Motor neuron (in vitro differentiated cells): Measurements from ENCODE around the gene BCR. TPM values are rescaled to one million over a fixed set of nuclear protein-coding genes. Genes with fewer than 3 reads are reported as not detected.

Experiments used
- ATAC-seq, 8 experiments: fragments of 200-7000 bp; cut with Tn5 transposase; replicated peaks in 6 of 8; 2 replicates each; pipeline ENCODE4 v1.8.0; 2021; ENCODE audit warnings: mild to moderate bottlenecking in 8 of 8, moderate library complexity in 8 of 8
- H3K27ac ChIP-seq, 2 donors: fragments of 250-450 bp; sonication (Bioruptor Pico); 2 replicates each; pipeline ENCODE4 v1.9.0; 2021; ENCODE audit warnings: antibody characterized with exemption in 2 of 2, mild to moderate bottlenecking in 2 of 2, moderate library complexity in 1 of 2
- H3K4me1 ChIP-seq, 2 donors: fragments of 250-450 bp; sonication (Bioruptor Pico); replicated peaks in 1 of 2; 2 replicates each; pipeline ENCODE4 v1.6.1; 2021; ENCODE audit warnings: antibody characterized with exemption in 2 of 2, mild to moderate bottlenecking in 2 of 2, moderate library complexity in 1 of 2
- H3K4me3 ChIP-seq, 5 donors: fragments of 250-450 bp; sonication (Bioruptor Pico); 2 replicates each; pipeline ENCODE4 v1.9.0; 2021; ENCODE audit warnings: antibody characterized with exemption in 5 of 5, mild to moderate bottlenecking in 5 of 5, moderate library complexity in 4 of 5
- WGBS, 10 experiments: fragments of 450-650 bp; shearing (Covaris generic); methylation state at CpG; one replicate each; pipeline ENCODE4 v1.0.0; 2022; 5-methylcytosine and 5-hydroxymethylcytosine counted together
- in situ Hi-C, 9 experiments: fragments of 400-800 bp; cut with MboI; loops; one replicate each; pipeline ENCODE4 v1.15.0; 2021; ENCODE audit warnings: low sequenced_read_pairs in 9 of 9, low pct_unique_long_range_greater_than_20kb in 2 of 9; ENCODE audit not compliant: unreplicated experiment in 9 of 9
- total RNA-seq, 8 experiments: library from RNA; unstranded; fragments of 300-600 nt; gene quantifications; 2 replicates each; pipeline versions ENCODE4 v1.2.3 to v1.2.4, GENCODE V29; 2022

The BCR gene
- total RNA-seq, 8 experiments from 2014 or later: 20.7 to 41.5 (median 28.6) TPM

DNA sequence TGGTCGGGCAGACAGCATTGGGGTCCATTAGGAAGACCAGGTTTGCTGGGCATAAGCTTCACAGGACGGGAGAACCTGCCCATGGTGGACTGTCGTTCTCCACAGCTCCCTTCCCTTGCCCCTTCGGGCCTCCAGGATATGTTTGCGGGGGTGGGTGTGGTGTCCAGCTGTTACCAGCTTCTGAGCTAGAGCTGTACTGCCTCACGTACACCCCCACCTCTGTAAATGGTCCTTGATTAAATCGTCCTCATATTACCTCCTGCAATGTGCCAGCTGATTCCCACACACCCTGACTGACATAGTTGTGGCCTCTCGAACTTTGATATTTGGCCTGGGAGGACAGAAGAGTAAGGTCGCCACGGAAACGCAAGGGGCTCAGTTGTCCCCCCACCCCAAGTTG is 16.2 kb upstream of the BCR start:
- Histone ChIP-seq H3K4me3 (no peak overlapping the region), H3K4me1 (peaks cover 22 to 38% of the 10 kb centered on the region in 2 donors), H3K27ac (peak overlapping the region; percentile 33 to 55)
- in situ Hi-C loops: loop anchor here in 1 of 9 experiments (25.0 kb wide), 1 partner anchor 223 kb away; no protein-coding TSS in a partner anchor
- 32 to 87% (median 66%) methylated on average over 2 to 7 of the region's 11 CpGs; no CpG with 5 or more reads in 4 of the 10 experiments for WGBS, 10 experiments
- peak in 3 of 8 experiments; percentile 26 to 52 (median 29) for ATAC-seq

- Histone ChIP-seq H3K27ac (peak overlapping the region in 1 of 2 donors; percentile 84), H3K4me1 (peaks cover 25 to 44% of the 10 kb centered on the region in 2 donors), H3K4me3 (no peak overlapping the region)
- ATAC-seq: no peak
- in situ Hi-C loops: loop anchor here in 1 of 9 experiments (25.0 kb wide), 1 partner anchor 221 kb away; no protein-coding TSS in a partner anchor
- WGBS, 10 experiments: 17 to 100% (median 81%) methylated on average over 1 to 5 of the region's 6 CpGs; no CpG with 5 or more reads in 4 of the 10 experiments
These were observed 14.1 kb upstream of the BCR start for GRCh38 chr22:23166042-23166831.

DNA sequence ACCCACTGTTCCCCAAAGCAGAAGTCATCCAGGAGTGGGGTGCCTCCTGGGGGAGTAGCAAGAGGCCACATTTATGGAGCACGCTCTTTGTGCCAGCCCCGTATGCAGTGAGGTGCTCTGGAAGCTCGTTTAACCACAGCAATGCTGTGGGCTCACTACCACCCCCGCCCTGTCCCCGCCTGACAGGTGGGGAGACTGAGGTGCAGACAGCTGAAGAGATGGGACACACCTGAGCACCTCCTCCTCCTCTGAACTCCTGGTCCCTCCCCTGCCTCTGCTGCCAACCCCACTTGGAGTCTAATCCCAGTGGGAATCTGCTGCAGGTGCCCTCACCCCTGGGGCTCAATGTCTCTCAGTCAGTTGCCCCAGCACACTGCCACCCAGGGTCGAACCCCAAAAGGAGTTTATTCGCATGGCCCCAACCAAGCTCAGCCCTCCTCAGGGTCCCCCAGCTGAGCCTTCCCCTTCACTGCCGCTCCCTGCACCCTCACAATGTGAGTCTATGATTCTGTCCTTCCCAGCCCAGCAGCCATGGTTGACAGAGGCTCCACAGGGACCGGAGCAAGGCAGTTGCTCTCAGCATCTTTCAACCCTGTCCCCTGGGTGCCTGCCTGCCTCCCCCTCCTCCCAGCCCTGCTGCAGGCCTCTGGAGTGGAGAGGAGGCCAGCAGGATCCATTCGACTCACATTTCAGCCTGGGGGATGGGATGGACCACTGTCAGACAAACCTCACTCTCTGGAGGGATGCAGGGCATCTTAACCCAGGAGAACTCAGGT is 13.3 kb upstream of the BCR start:
- WGBS, 10 experiments: 40 to 100% (median 57%) methylated on average over 1 to 6 of the region's 10 CpGs; no CpG with 5 or more reads in 5 of the 10 experiments
- ATAC-seq: peak in 5 of 8 experiments; percentile 83 to 97 (median 92)
- Histone ChIP-seq H3K27ac (peak overlapping the region; percentile 59 to 84), H3K4me3 (no peak overlapping the region), H3K4me1 (peaks cover 25 to 44% of the 10 kb centered on the region in 2 donors)
- in situ Hi-C loops: loop anchor here in 1 of 9 experiments (25.0 kb wide), 1 partner anchor 220 kb away; no protein-coding TSS in a partner anchor

DNA sequence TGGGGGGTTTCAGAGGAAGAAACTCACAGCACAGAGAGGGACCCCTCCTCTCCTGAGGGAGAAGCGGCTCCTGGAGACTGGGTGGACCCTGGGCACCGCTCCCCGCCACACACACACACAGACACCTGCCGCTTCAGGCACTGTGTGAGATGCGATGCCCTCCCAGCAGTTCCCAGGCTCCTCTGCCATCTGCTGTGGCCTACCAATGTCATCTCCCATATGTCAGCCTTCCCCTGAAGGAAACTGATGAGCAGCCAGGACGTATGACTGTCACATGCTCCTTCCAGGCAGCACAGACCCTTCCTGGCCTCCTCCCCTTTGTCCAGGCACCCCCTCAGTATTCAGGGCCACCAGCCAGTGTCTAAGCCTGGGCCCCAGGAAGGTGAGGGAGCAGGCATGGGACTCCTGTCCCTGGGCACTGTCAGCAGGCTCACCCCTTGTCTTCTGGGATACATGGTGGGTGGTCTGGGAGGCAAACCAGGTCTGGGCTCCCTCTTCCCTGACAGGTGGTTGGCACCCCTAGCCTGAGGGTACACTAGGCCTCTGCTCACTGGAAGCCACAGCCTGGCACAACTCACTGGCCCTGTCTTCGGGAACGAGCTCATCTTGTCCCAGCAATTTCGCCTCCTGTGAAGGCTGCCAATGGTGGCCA is 11.8 kb upstream of the BCR start:
- Histone ChIP-seq H3K4me3 (no peak overlapping the region), H3K4me1 (peaks cover 25 to 44% of the 10 kb centered on the region in 2 donors), H3K27ac (peak overlapping the region; percentile 12 to 57)
- ATAC-seq: peak in 5 of 8 experiments; percentile 6 to 46 (median 36)
- in situ Hi-C loops: loop anchor here in 1 of 9 experiments (25.0 kb wide), 1 partner anchor 219 kb away; no protein-coding TSS in a partner anchor
- WGBS, 10 experiments: 63 to 100% (median 90%) methylated on average over 2 to 3 of the region's 9 CpGs; no CpG with 5 or more reads in 7 of the 10 experiments

- Histone ChIP-seq H3K4me1 (peaks cover 25 to 42% of the 10 kb centered on the region in 2 donors), H3K4me3 (no peak overlapping the region), H3K27ac (peak overlapping the region; percentile 12 to 57)
- in situ Hi-C loops: loop anchor here in 1 of 9 experiments (25.0 kb wide), 1 partner anchor 218 kb away; no protein-coding TSS in a partner anchor
- 20 to 75% (median 67%) methylated on average over 1 to 2 of the region's 4 CpGs; no CpG with 5 or more reads in 7 of the 10 experiments for WGBS, 10 experiments
- peak in 1 of 8 experiments; percentile 11 for ATAC-seq
These were observed 11.3 kb upstream of the BCR start for GRCh38 chr22:23169043-23169406.

DNA sequence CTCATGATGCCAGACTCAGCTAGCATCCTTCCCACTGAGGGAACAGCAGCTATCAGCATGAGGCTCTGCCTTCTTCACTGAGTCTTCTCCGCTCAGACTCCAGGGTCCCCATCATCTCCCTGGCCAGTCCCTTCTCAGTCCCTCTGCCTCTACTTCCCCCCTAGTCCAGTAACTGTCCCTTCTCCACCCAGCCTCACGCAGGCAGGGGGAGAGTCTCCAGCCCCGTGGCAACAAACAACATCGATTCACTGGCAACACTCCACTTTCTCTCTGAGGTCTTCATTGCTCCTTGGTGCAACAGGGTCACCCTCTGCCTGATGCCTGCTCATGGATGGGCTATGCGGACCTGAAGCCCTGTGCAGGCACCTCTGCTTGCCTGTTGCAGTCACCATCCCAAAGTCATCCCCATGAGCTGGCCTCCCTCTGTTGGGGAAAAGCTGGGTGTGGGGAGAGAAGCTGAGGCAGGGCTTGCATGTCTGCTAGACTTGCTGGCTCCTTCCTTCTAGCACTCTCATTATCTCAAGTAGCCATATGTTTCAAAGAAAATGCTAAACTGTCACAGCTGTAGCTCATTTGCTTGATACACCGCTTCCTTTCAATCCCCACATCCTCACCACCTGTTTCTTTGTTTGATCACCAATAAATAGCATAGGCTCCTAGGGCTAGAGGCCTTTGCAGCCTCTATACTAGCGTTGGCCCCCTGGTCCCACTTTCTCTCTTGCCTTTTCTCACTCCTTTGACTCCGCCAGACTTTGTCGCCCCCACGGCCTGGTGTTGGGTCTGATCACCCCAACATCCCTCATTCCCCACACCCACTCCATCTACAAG is 4.3 kb upstream of the BCR start:
- Histone ChIP-seq H3K4me3 (no peak overlapping the region), H3K4me1 (peaks cover 17 to 23% of the 10 kb centered on the region in 2 donors), H3K27ac (peak overlapping the region in 1 of 2 donors; percentile 45)
- in situ Hi-C loops: loop anchor here (5.0 to 25.0 kb wide), 4 partner anchors 99 to 111 kb away; no protein-coding TSS in a partner anchor
- 43 to 100% (median 87%) methylated on average over 1 to 7 of the region's 10 CpGs for WGBS, 10 experiments
- no peak for ATAC-seq

GRCh38 chr22:23176645-23177027 is 3.7 kb upstream of the BCR start:
- WGBS, 10 experiments: 56 to 100% (median 80%) methylated on average over 1 to 7 of the region's 9 CpGs; no CpG with 5 or more reads in 5 of the 10 experiments
- no peak overlapping the region for H3K4me3 ChIP-seq
- peaks cover 17 to 23% of the 10 kb centered on the region in 2 donors for H3K4me1 ChIP-seq
- peak overlapping the region in 1 of 2 donors; percentile 45 for H3K27ac ChIP-seq
- in situ Hi-C loops: loop anchor here (5.0 to 25.0 kb wide), 4 partner anchors 98 to 111 kb away; no protein-coding TSS in a partner anchor
- ATAC-seq: no peak

- peak overlapping the region in 1 of 2 donors; percentile 32 for H3K27ac ChIP-seq
- 88 to 100% (median 100%) methylated on average over 1 to 2 of the region's 4 CpGs; no CpG with 5 or more reads in 7 of the 10 experiments for WGBS, 10 experiments
- ATAC-seq: no peak
- in situ Hi-C loops: loop anchor here (5.0 to 25.0 kb wide), 4 partner anchors 98 to 110 kb away; no protein-coding TSS in a partner anchor
- H3K4me1 ChIP-seq: peaks cover 17 to 23% of the 10 kb centered on the region in 2 donors
- no peak overlapping the region for H3K4me3 ChIP-seq
These were observed 3.1 kb upstream of the BCR start for GRCh38 chr22:23177197-23177596.

GRCh38 chr22:23178512-23179254 is 1.6 kb upstream of the BCR start:
- in situ Hi-C loops: loop anchor here (5.0 to 25.0 kb wide), 4 partner anchors 96 to 109 kb away; no protein-coding TSS in a partner anchor
- Histone ChIP-seq H3K4me3 (no peak overlapping the region), H3K27ac (peak overlapping the region in 1 of 2 donors; percentile 86), H3K4me1 (peaks cover 22 to 25% of the 10 kb centered on the region in 2 donors)
- WGBS, 10 experiments: 0 to 83% (median 20%) methylated on average over 1 to 7 of the region's 9 CpGs
- ATAC-seq: peak; percentile 16 to 52 (median 42)

GRCh38 chr22:23179381-23180299 is 669 bp upstream of the BCR start:
- 13 to 80% (median 40%) methylated on average over 1 to 16 of the region's 25 CpGs; no CpG with 5 or more reads in 5 of the 10 experiments for WGBS, 10 experiments
- peak overlapping the region; percentile 86 to 92 for H3K27ac ChIP-seq
- peak; percentile 6 to 33 (median 18) for ATAC-seq
- peaks cover 31 to 32% of the 10 kb centered on the region in 2 donors for H3K4me1 ChIP-seq
- peak overlapping the region; percentile 59 to 96 (median 76) for H3K4me3 ChIP-seq
- in situ Hi-C loops: loop anchor here (5.0 to 25.0 kb wide), 4 partner anchors 95 to 108 kb away; no protein-coding TSS in a partner anchor
